HG02973 (cell line): Measurements from ENCODE around the gene MISP.
"Not testable (repeated sequence)": the region's sequence is repeated elsewhere in the genome, so short reads cannot be mapped to it uniquely, and the experiment has no call there.

Source experiments
- ATAC-seq: cut with Tn5 transposase; IDR thresholded peaks from one replicate; pipeline ENCODE4 v1.9.1; 2021; ENCODE audit warnings: moderate library complexity; ENCODE audit not compliant: unreplicated experiment

The MISP gene, protein sequence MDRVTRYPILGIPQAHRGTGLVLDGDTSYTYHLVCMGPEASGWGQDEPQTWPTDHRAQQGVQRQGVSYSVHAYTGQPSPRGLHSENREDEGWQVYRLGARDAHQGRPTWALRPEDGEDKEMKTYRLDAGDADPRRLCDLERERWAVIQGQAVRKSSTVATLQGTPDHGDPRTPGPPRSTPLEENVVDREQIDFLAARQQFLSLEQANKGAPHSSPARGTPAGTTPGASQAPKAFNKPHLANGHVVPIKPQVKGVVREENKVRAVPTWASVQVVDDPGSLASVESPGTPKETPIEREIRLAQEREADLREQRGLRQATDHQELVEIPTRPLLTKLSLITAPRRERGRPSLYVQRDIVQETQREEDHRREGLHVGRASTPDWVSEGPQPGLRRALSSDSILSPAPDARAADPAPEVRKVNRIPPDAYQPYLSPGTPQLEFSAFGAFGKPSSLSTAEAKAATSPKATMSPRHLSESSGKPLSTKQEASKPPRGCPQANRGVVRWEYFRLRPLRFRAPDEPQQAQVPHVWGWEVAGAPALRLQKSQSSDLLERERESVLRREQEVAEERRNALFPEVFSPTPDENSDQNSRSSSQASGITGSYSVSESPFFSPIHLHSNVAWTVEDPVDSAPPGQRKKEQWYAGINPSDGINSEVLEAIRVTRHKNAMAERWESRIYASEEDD

DNA sequence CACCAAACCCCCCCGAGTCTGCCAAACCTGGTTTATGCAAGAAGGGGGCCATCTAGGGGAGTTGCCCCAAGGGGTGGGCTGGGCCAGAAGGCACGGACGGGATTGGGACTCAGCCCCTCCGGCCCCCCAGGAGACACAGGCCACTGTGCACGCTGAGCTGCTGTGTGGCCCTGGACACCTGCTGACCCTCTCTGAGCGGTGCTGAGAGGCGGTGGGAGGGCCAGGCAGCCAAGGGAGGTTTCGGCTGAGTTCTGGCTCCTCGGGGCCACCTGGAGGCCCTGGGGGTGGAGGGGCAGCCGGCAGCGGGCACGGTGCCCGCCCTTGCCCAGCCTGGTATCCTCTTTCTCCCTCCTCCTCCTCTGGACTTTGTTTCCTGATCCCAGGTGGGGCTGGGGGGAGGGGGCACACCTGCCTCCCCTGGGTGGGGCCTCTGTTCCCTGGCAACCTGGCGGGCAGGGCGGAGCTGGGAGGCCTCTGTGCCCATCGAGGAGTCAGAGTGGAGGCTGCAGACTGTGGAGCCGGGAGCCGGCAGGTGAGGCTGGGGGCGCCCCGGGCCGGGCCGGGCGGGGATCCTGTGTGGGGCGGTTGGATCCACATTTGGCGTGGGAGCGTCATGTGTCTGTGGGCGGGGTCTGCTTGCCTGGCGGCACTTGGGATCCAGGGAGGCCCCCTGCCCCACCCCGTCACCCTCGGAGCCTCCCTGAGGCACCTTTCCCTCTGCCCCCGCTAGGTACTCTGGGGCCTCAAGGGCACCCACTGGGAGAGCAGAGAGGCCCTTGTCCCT is at the start of gene MISP:
Gene MISP, plus strand, starts transcription at position 473 of the 784 bp plus-strand sequence. CDS start 5,835 bp downstream, outside the sequence.
- ATAC-seq = no peak

DNA sequence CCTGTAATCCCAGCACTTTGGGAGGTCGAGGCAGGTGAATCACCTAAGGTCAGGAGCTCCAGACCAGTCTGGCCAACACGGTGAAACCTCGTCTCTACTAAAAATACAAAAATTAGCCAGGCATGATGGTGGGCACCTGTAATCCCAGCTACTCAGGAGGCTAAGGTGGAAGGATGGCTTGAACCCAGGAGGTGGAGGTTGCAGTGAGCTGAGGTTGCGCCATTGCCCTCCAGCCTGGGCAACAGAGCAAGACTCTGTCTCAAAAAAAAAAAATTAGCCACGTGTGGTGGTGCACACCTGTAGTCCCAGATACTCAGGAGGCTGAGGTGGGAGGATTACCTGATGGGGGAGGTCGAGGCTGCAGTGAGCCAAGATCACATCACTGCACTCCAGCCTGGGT is 48.1 kb upstream of the MISP start:
- not testable (repeated sequence) for ATAC-seq

DNA sequence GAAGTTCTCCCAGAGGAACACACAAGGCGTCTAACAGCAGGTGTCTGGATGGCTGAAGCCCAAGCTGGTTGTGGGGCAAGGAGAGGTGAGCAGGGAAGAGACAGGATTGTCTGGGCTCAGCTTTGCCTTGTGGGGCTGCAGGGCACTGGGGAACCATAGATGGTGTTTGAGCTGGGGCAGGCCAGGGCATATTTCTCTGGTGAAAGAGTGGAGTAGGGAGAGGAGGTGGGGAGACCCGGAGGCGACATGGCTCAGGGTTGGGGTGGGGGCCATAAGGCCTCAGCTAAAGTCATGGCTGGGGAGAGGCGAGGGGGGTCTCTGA is 47.6 kb upstream of the MISP start:
- ATAC-seq = no peak

DNA sequence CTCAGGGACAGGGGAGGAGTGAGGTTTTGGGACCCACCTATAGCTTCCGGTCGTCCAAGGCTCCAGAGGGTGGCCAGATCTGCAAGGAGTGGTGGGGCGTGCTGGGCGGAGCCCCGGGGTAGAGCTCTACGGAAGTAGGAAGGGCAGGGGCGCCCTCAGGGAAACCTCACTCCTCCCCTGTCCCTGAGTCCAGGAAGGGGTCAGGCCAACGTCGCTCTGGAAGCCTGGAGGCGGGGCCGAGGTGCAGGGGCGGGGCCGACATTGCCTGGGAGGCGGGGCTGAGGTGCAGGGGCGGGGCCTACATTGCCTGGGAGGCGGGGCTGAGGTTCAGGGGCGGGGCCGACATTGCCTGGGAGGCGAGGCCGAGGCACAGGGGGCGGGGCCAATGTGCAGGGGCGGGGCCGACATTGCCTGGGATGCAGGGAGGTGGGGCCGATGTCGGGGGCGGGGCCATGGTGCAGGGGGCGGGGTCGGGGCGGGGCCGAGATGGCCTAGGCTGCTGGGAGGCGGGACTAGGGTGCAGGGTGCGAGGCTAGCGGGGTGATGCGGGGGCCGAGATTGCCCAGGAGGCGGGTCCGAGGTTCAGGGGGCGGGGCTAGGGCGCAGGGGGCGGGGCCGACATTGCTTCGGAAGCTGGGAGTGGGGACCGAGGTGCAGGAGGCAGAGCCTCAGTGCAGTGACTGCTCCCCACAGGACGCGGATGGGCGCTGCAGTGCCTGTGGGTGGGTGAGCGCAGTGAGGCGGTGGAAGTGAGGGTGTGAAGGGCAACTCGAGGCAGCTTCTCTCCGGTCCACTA is 47.1 kb upstream of the MISP start:
- ATAC-seq = no peak

DNA sequence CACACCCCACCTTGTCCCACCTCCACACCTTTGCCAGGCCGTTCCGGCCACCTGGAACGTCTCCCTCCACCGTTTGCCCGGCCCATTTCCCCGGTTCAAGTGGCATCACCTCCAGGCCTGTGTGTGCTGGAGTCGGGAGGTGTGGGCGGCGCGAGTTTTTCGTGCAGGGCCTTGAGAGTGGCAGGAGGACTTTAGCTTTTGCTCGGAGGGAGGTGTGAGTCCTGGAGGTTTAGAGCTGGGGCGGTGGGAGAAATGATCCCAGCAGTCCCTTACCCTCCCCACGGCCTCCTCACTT is 46.5 kb upstream of the MISP start:
- no peak for ATAC-seq

DNA sequence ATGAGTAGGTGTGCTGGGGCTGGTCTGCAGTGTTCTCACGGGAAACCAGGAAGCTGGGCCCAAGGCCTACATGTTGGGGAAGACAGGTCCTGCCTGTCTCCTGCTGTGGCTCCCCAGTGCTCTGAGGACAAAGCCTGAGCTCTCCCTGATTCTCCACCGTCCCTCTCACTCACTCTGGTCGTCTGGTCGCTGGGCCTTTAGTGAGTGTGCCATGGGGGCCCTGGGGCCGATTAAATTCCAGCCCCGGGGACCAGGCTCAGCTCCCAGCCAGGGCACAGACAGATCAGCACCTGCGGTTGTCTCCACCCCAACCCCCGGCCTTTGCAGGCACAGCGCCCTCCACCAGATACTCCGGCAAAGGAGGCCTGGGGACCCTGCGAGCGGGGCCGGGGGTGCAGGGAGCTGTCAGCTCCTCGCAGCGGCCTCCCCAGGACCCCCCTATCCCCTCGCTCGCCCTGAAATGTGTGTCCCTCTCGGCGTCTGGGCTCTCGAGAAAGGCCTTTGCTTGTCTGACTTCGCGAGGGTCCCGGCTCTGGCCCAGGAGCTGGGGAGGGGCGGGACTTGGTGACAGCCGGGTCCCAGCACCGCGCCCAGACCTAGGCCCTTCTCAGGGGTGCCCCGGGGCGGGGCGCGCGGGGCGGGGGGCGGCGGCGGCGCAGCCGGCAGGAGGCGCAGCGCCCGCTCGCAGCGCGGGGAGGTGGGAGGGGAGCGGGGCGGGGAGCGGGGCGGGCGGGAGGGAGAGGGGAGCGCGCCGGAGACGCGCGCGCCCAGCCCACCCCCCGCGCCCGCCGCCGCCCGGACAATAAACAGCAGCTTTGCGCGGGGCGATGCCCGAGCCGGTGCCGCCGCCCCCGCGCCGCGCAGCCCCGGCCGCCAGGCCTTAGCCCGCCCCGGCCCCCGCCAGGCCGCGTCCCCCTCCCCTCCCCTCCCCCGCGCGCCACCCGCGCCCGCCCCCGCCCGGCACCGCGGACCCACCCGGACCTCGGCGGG is 42.5 kb upstream of the MISP start, which contains the start of gene PALM:
Gene PALM, plus strand, starts transcription at position 782 of the 990 bp plus-strand sequence. CDS start 212 bp downstream, outside the sequence.
- ATAC-seq = no peak

DNA sequence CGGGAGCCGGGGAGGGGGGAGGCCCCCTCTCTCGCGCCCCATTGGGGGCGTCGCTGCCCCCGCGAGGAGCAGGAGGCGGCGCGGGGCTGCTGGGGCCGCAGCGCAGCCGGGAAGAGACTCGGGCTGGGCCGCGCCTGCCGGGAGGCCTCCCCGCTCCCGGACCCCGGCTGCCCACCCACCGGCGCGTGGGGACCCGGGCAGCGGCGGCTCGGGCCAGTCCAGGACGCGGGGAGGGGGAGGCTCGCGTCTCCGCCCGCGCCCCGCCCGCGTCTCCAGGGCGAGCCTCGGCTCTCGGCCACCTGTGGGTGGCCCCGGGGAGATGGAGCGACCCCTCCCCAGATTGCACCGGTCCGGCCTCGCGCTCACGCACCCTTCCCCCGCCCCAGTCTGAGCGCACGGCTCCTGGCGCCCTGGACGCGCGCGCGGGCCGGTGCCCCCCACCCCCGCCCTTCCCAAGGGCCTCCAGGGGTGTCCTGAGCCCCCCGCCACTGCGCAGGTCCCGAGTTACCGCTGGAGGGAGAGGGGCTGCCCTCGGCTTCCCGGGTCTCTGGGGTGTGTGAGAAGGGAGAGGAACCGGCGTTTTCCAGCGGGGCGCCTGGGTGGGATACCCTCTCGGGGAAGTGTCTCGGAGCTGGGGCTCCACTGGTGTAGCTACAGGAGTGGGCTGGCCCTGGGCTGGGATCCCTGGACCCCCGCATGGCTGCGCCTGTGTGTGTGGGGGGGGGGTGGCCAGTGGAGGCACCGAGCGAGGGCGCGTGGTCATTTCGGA is 41.5 kb upstream of the MISP start:
- ATAC-seq = no peak

DNA sequence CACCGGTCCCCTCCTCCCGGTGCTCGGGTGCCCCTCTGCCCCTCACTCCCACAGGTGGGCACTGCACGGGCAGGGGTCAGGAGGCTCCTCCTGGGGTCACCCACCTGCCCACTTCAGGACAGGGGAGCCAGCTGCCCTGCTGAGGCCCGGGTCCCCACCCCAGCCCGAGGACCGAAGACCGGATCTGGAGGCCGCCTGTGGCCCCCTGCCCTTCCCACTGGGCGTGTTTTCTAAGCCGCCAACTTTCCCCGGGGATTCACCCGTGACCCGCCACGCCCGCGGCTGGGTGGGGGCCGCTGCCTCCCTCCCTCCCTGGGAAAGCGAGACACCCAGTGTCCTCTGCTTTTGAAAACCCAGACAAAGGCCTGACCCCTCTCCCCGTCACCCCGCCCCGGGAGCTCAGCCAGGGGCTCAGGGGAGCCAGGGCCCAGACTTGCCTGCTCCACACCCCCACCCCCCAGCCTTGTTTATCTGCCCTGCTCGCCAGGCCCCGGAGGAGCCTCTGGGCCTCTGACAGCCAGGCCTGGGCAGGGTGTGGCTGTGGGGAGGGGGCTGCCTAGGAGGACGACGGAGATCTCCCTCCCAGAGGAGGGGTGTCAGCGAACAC is 40.8 kb upstream of the MISP start:
- no peak for ATAC-seq

DNA sequence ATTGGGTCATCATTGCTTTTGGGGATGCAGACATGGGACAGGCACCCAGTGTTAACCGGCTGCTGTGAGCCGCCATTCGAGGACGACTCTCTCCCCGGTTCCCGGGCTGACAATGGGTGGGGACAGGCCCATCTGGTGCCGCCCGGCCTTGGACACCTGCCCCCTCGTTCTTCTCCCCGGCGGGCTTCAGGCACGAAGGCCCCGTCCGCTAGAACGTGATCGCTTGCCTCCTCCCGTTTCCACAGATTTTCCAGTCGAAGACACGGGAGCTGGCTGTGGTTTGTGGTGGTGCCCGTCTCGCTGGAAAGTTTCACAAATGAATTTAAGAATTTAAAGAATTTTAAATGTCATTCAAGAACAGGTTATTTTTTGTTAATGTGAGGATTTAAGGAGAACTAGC is 40.1 kb upstream of the MISP start:
- ATAC-seq = no peak

DNA sequence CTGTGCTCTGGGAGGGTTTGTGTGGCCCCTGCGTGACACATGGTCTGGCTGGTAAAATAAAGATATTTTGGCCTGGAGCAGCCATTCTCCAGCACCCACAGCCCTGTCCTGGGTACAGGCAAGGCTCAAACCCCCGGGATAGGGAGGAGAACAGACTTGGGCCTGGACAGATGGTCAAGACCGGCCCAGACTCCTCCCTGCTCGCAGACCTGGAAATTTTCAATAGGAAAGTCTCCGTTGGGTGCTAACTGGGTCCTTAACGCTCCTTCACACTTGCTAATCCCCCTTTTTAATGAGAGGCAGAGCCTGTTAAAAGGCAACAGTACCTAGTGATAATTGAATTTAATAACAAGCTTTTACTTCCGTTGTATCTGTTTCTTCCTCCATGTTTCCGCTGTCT is 39.7 kb upstream of the MISP start:
- ATAC-seq = no peak

DNA sequence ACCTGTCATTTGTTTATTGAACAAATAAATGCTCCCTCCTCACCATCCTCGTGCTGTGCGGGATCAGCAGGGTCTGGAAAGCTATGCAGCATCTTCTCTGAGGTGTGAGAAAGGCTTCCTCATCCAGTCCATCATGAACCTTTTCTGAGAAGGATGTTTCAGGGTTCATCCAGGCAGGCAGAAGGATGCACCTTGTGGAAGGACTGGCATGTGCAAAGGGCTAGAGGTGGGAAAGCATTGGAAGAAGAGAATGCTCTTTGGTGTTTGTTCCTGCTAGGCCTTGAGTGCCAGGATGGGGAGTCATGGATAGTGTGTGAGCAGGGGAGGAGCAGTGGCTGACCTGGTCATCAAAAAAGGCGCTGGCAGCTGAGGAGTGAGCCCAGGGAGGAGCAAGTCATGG is 35.6 kb upstream of the MISP start:
- no peak for ATAC-seq

DNA sequence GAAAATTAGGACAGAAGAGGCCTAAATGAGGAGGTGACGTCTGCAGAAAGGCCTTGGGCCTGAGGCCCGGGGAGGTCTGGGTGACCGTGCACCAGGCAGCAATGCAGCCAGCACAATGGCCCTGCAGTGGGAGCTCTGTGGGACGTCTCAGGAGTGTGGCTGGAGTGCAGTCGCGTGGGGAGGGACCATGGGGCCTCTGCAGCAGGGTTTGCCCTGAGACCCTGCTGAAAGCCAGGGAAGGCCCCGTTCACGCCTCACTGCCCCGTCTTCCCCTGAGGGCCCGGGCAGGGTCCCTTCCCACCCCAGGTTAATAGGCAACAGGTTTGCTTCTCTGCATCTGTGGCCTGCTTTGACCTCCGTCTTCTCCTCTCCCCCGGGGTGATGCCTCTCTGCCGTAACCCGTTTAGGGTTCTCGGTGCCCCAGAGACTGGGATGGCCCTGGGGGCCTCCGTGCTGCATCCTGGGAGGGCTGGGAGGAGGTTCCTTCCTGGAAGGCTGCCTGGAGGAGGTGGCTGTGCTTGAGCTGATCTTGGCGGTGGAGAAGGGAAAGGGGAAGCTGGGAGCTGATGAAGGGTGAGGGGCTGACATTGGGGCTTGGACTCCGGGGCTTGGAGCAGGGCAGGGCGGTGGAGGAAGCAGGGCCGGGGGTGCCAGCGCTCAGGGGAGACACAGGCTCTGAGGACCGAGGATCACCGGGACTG is 32.5 kb upstream of the MISP start:
- no peak for ATAC-seq

DNA sequence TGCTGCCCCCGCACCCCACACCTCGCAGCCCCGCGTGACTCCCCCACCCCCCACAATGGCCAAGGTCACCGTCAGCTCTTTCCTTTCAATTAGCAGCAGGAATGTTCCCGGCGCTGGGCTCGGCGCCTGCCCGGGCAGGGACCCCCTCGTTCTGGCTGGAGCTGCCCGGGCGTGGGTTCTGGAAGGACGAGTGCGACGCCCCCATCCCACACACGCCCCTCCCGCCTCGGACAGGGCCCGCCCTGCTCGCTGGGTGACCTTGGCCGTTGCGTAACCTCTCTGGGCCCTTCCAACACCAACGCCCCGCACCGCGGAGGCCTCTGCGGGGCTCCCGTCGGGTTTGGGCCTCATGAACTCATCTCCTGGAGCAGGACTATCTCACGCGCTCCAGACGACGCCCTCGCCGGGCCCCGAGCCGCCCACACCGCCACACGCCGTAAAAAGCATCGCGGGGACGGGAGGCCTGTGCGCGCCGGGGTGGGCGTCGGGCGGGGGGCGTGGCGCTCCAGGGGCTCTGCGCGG is 31.9 kb upstream of the MISP start:
- ATAC-seq = no peak

DNA sequence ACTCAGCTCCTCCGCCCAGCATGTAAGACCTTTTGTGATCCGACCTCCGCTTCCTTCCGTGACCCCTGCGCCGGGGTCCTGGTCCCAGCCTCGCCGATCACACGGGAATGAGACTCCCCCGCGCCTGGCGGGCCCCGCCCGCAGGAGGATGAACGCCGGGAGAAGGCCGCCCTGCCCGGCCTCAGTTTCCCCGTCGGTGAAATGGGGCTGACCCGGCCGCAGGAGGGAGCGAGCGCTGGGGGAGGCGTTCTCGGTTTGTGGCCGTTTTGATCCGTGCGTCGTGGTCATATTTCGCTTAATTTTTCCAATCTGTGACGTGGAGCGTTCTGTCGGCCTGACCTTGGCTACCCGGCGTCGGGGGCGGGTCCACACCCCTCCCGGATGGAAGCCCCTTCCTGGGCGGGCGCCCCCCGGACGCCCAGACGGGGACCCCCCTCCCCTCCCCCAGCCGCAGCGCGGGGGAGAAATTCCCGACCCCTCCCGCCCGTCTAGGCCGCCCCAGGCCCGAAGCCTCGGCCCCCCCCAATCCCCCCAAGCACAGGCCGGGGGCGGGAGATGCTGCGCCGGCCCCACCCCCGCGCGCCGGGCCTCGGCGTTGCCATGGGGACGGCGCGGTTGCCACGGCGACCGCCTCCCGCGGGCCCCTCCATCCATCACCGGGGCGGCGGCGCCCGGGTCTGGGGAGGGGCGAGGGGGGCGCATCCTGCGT is 31.1 kb upstream of the MISP start:
- ATAC-seq = no peak

DNA sequence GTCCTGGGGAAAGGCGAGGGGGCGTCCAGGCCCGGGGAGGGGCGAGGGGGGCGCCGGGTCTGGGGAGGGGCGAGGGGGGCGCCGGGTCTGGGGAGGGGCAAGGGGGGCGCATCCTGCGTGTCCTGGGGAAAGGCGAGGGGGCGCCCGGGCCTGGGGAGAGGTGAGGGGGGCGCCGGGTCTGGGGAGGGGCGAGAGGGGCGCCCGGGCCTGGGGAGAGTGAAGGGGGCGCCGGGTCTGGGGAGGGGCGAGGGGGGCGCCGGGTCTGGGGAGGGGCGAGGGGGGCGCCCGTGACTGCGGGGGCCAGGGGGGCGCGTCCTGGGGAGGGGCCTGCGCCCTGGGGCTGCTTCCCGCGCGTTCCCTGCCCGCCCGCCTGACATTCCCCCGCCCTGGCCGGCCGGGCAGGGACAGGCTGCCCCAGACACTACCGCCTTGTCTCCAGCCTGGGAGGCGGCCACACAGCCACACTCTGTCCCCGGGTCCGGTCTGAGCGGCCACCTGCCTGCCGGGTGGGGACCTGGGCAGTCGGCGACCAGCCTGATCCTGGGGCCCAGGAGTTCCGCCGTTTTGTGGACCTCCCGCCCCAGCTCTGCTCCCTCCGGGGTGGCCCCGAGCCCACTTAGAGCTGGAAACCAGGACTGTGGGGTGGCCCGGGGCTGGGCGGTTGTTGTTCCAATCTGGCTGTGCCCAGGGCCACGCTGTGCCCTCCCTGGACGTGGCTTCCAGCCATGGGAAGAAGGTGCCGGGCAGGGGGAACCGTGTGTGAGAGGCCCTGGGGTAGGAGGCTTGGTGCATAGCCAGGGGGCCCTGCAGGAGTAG is 30.4 kb upstream of the MISP start:
- no peak for ATAC-seq

DNA sequence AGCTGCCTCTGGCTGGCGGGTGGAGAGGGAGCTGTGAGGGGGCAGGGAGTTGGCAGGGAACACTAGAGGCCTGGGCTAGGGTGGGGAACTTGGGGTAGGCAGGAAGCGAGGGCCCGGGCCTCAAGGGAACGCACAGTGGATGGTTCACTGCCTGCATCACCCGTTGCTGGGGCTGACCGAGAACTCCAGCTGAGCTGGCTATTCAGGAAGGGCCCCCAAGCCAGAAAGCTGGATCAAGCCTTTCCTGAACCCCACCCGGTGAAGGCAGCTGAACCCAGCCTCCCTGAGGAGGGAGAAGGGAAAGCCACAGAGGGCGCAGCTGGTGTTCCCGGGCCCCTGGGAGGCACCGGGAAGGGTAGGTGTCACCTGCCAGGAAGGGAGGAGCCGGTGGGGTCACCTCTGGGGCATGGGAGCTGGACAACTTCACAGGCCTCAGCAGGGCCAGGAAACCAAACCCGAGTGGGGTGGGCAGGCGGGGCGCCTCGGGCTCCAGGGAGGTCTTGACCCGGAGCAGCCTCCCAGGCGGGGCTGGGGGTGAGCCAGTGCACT is 28.3 kb upstream of the MISP start:
- no peak for ATAC-seq
